ENCODE results near the gene AK9.
A peak's percentile ranks its signal among the peaks of the same experiment; 100 is the strongest.

Gene AK9

GRCh38 chr6:109448615-109449014, 242.4 kb downstream of the AK9 start:
- no peak for TF ChIP-seq CTCF (IDR thresholded peaks at IDR 0.05; ENCODE audit: control insufficient read depth, extremely low read depth, insufficient read depth)
- DNase-seq (ENCODE audit: low read depth), result no peak
- H3K4me3 ChIP-seq (ENCODE audit: low read depth, low read length), result no peak overlapping the region

GRCh38 chr6:109447878-109448555, 243.0 kb downstream of the AK9 start:
- DNase-seq (ENCODE audit: low read depth), result no peak
- peak; percentile 10; the same call in 1 of the 2 replicates for TF ChIP-seq CTCF (IDR thresholded peaks at IDR 0.05; ENCODE audit: control insufficient read depth, extremely low read depth, insufficient read depth)
- H3K4me3 ChIP-seq (ENCODE audit: low read depth, low read length), result no peak overlapping the region

GRCh38 chr6:109447087-109447486, 243.9 kb downstream of the AK9 start:
- H3K4me3 ChIP-seq (ENCODE audit: low read depth, low read length), result no peak overlapping the region
- TF ChIP-seq CTCF (IDR thresholded peaks at IDR 0.05; ENCODE audit: control insufficient read depth, extremely low read depth, insufficient read depth), result no peak
- no peak for DNase-seq (ENCODE audit: low read depth)

- DNase-seq (ENCODE audit: low read depth), result no peak
- H3K4me3 ChIP-seq (ENCODE audit: low read depth, low read length), result no peak overlapping the region
- TF ChIP-seq CTCF (IDR thresholded peaks at IDR 0.05; ENCODE audit: control insufficient read depth, extremely low read depth, insufficient read depth), result no peak
Observed at GRCh38 chr6:109446541-109446940, 244.5 kb downstream of the AK9 start.

DNA sequence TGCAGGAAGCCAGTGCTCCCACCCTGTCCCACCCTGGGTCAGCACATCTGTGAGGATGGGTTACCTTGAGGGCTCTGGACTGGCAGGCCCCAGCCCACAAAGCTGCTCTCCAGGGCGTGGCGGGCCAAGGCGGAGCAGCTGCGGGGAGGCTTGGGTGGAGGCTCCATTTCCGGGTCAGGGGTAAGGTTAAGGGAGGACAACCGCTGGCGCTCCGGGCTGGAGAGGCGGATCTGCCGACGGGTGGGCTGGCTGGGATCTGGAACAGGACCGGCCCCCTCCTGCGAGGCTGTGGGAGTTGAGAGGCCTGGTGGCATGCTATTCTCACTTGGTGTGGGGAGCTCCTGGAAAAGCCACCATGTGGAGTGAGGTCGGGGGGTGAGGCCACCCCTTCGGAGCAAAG, 244.9 kb downstream of the AK9 start:
- TF ChIP-seq CTCF (IDR thresholded peaks at IDR 0.05; ENCODE audit: control insufficient read depth, extremely low read depth, insufficient read depth), result no peak
- no peak overlapping the region for H3K4me3 ChIP-seq (ENCODE audit: low read depth, low read length)
- DNase-seq (ENCODE audit: low read depth), result no peak

- no peak for TF ChIP-seq CTCF (IDR thresholded peaks at IDR 0.05; ENCODE audit: control insufficient read depth, extremely low read depth, insufficient read depth)
- H3K4me3 ChIP-seq (ENCODE audit: low read depth, low read length), result no peak overlapping the region
- DNase-seq (ENCODE audit: low read depth), result no peak
Observed at GRCh38 chr6:109445382-109445781, 245.6 kb downstream of the AK9 start.

DNA sequence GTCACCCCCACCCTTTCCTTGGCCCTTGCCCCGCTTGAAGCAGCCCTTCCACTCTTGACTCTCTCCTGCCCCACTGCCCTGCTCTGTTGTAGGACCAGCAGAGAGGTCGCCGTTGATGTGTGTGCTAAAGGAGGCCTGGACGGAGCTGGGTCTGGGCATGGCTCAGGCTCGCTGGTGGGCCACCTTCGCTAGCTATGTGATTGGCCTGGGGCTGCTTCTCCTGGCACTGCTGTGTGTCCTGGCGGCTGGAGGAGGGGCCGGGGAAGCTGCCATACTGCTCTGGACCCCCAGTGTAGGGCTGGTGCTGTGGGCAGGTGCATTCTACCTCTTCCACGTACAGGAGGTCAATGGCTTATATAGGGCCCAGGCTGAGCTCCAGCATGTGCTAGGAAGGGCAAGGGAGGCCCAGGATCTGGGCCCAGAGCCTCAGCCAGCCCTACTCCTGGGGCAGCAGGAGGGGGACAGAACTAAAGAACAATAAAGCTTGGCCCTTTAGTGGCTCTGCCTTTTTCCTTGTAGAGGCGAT, 247.5 kb downstream of the AK9 start:
- DNase-seq (ENCODE audit: low read depth), result no peak
- H3K4me3 ChIP-seq (ENCODE audit: low read depth, low read length), result no peak overlapping the region
- TF ChIP-seq CTCF (IDR thresholded peaks at IDR 0.05; ENCODE audit: control insufficient read depth, extremely low read depth, insufficient read depth), result no peak

All from LNCaP clone FGC (cell line).